Gastroesophageal sphincter (tissue), 3 donors: ENCODE data around the gene MYO5A.

ENCODE experiments used
- POLR2A ChIP-seq, 2 donors: fragments of 450-650 bp; IDR thresholded peaks; one replicate each; pipeline ENCODE4 v1.6.1; 2017; ENCODE audit warnings: antibody characterized with exemption in 2 of 2, mild to moderate bottlenecking in 2 of 2, moderate library complexity in 1 of 2
- TF ChIP-seq, protein P1 (sequence below), 4 experiments: fragments of 200-600 bp in 2 of 4; fragments of 450-650 bp in 2 of 4; sonication (generic) in 1 of 4; IDR thresholded peaks; one replicate each; pipeline ENCODE4 v1.5.1; 2017 to 2019; ENCODE audit warnings: antibody characterized with exemption in 4 of 4, mild to moderate bottlenecking in 2 of 4, moderate library complexity in 2 of 4

DNA sequence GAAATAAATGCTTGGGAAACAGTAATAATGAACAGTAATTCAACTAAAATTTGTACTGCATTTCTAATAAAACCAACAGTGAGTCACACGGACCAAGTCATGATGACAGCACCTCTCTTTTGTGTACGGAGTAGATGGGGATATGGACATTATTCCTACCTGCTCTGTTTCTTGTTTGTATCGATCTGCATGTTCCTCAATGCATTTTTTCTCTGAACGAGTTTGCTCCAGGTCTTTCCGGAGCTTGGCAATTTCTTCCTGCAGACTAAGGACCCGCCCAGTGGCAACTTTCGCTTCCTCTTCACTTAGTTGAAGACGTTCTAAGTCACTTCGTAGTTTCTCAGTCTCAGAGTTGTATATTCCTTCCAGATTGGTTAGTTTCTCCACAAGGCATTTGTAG lies 158.7 kb downstream of the MYO5A start:
- TF ChIP-seq, protein P1, sequence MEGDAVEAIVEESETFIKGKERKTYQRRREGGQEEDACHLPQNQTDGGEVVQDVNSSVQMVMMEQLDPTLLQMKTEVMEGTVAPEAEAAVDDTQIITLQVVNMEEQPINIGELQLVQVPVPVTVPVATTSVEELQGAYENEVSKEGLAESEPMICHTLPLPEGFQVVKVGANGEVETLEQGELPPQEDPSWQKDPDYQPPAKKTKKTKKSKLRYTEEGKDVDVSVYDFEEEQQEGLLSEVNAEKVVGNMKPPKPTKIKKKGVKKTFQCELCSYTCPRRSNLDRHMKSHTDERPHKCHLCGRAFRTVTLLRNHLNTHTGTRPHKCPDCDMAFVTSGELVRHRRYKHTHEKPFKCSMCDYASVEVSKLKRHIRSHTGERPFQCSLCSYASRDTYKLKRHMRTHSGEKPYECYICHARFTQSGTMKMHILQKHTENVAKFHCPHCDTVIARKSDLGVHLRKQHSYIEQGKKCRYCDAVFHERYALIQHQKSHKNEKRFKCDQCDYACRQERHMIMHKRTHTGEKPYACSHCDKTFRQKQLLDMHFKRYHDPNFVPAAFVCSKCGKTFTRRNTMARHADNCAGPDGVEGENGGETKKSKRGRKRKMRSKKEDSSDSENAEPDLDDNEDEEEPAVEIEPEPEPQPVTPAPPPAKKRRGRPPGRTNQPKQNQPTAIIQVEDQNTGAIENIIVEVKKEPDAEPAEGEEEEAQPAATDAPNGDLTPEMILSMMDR (IDR thresholded peaks at IDR 0.05), result no peak
- TF ChIP-seq POLR2A (IDR thresholded peaks at IDR 0.05), result no peak
